Fibroblast of upper back skin (primary cell): ENCODE results near the gene EMC9.
"Not testable (repeated sequence)": the region's sequence is repeated elsewhere in the genome, so short reads cannot be mapped to it uniquely, and the experiment has no call there.

Experiments
- DNase-seq: peaks from one replicate; pipeline ENCODE4 v3.0.0-alpha.2; 2013

Gene EMC9

DNA sequence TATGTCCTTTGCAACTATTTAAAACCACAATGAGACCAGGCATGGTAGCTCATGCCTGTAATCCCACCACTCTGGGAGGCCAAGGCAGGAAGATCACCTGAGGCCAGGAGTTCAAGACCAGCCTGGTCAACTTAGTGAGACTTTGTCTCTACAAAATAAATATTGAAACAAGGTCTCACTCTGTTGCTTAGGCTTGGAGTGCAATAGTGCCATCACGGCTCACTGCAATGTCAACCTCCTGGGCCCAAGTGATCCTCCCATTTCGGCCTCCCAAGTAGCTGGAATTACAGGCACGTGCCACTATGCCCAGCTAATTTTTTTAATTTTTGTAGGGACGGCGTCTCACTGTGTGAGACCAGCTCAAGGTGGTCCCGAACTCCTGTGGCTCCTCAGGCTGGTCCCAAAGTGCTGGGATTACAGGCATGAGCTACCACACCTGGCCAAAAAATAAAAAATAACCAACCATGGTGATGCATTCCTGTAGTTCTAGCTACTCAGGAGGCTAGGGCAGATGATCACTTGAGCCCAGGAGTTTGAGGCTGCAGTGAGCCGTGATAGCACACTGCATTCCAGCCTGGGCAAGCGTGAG is 11.9 kb downstream of the EMC9 start:
- DNase-seq = no peak

DNA sequence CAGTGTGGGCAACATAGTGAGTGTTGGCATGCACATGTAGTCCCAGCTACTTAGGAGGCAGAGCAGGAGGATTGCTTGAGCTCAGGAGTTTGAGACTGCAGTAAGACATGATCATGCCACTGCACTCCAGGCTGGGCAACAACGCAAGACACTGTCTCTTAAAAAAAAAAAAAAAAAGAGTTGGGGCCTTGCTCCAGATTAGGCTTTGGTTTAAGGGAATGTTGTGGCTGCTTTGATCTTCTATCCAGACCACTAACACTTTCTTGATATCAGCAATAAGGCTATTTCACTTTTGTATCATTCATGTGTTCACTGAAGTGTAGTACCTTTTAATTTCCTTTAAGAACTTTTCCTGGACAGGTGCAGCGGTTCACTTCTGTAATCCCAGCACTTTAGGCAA is 13.7 kb downstream of the EMC9 start:
- no peak for DNase-seq

DNA sequence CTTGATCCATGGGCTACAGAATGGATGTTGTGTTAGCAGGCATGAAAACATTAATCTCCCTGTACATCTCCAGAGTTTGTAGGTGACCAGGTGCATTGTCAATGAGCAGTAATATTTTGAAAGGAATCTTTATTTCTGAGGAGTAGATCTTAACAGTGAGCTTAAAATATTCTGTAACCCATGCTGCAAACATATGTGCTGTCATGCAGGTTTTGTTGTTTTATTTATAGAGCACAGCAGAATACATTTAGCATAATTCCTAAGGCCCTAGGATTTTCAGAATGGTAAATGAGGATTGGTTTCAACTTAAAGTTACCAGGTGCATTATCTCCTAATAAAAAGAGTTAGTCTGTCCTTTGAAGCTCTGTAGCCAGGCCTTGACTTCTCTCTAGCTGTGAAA is 14.5 kb downstream of the EMC9 start:
- no peak for DNase-seq

DNA sequence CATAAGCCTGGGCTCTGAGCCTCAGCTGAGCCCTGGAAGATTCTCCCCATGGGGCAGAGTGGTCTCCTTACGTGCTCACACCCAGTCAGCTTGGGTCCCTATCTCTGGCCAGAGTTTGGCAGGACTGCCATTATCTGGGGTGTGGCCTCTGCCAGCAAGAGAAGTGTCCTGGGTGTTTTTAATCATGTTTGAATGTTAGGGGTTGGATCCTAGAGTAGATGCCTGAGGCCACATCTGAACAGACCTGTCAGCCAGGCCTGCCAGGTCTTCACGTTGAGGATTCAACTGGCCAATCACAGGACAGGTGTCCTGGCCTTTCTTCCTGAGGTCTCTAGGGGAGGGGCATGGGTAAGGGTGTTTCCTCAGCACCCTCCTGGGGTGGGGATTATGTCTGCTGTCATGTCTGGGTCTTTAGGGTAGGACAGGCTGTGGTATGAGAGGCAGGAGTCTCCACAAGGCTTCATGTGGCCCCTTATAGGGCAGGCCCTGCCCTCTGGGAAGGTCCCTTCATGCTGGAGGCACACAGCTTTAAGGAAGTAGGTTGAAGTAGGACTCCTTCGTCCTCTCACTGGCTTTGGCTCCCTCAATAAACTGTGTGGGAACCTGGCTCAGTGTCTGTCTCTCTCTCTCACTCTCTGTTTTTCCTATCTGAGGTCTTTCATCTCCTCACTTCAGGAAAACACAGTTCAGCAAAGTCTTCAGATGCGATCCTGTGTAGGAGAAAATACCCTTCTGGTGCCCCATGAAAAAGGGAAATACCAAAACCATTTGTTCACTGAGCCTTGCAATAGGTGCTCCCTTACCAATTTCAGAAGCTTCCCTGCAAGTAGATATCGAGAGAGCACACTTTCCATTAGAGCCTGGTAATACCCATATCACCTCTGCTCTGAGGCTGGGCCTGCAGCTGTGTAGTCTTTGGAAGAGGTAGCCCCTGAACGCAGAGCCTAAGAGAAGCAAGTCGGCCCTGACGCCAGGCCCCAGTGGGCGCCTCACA is 17.7 kb downstream of the EMC9 start:
- no peak for DNase-seq

DNA sequence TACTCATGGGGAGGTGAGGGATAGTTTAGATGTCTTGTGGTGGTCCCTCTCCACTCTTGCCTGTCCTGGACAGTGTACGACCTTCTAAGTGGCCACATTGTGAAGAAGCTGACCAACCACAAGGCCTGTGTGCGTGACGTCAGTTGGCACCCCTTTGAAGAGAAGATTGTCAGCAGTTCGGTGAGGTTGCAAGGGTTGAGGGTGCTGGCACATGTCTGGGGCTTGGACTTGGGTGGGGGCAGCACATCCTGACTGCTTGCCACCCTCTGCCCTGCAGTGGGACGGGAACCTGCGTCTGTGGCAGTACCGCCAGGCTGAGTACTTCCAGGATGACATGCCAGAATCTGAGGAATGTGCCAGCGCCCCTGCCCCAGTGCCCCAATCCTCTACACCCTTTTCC is 18.5 kb downstream of the EMC9 start:
- DNase-seq = no peak

DNA sequence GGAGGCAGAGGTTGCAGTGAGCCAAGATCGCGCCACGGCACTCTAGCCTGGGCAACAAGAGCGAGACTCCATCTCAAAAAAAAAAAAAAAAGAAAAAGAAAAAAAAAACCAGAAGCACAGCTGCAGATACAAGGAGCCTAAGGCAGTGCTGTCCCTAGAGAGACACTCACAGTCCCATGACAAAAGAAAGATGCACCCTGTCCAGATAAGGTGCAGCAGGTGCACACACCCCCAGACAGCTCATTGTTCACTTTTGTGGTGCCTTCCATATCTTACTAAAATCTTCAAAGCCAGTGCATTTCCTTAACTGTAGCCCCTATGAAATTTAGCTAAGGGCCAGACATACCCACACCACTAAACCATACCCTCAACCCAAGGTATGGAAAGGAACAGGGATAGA is 19.0 kb downstream of the EMC9 start:
- no peak for DNase-seq

GRCh38 chr14:24121210-24121609 is 20.2 kb downstream of the EMC9 start:
- DNase-seq = no peak

- no peak for DNase-seq
Measured at GRCh38 chr14:24119691-24120090, 21.7 kb downstream of the EMC9 start.

DNA sequence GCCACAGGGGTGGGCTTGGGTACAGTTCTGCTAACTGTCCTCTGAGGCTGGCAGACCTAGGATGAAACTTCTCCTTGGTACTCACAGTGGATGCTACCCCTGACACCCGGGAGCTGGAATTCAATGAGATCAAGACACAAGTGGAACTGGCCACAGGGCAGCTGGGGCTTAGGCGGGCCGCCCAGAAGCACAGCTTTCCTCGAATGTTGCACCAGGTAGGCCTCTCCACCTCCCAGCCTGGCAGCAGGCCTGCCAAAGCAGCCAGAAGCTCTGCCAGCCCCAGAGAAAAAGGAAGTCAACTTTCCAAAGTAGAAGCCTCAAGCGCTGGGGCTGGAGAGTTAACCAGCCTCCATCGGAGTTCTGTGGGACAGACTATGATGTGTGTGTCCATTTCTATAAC is 24.2 kb downstream of the EMC9 start:
- DNase-seq = no peak

DNA sequence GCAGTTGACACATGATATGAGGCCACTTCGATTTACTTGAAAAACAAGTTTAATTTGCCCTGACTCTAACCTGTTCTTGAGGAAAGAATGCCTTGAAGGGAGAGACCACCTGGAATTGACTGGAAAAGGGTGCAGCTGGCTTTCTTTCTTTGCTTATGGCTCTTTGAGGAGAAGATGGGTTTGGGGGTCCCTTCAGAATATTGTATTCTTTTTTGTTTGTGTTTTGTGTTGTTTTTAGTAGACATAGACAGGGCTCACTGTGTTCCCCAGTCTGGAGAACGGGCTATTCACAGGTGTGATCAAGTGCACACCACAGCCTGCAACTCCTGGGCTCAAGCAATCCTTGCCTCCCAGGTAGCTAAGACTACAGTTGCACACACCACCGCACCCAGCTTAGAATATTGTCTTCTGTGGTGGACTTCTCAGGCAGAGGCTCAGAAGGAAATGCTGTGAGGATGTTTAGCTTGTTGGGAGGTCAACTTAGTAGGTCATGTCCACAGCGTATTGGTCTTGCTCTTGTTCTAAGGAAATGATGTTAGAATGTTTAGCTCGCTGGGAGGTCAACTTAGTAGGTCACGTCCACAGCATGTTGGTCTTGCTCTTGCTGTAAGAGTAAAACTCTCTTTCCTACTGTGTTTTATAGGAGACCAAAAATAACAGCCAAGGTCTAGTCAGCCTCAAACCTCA is 25.1 kb downstream of the EMC9 start:
- no peak for DNase-seq

DNA sequence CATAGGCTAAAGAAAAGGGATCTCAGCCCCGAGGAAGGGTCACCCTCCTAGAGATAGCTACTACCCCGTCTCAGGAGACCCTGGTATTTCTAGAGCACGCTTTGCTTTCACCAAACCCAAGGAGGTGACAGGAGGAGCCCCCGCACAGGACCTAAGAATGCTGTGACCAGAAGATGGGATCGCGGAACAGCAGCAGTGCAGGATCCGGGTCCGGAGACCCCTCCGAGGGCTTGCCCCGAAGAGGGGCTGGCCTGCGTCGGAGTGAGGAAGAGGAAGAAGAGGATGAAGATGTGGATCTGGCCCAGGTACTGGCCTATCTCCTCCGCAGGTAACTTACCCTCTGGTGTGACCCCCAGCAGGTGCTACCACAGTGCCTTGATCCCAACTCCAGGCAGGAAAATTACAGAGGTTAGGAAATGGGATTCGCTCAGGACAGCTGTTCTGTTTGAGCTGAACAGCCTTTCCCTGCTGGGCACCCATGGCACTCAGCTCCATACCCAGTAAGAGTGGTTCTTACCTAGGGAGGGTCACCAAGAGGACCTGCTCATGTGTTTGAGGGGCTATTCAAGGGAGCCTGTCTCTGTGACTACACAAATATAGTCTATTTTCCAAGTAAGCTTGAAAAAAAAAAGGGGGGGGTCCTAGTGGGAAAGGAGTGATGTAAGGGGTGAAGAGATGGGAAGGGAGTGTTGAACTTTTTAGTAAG is 25.8 kb downstream of the EMC9 start:
- no peak for DNase-seq

- DNase-seq = peak; percentile 100
Measured at GRCh38 chr14:24114532-24115421, 26.6 kb downstream of the EMC9 start, which contains the start of the genes DCAF11 and NRL. TSS of gene DCAF11 (plus strand) at chr14:24114777. CDS start at chr14:24115595, 818 bp downstream. TSS of gene NRL (minus strand) at chr14:24114949. CDS start at chr14:24082848, 32,101 bp downstream.

GRCh38 chr14:24113801-24114531 is 27.4 kb downstream of the EMC9 start:
- peak; percentile 85 for DNase-seq

- no peak for DNase-seq
Measured at GRCh38 chr14:24113379-24113800, 28.0 kb downstream of the EMC9 start.

DNA sequence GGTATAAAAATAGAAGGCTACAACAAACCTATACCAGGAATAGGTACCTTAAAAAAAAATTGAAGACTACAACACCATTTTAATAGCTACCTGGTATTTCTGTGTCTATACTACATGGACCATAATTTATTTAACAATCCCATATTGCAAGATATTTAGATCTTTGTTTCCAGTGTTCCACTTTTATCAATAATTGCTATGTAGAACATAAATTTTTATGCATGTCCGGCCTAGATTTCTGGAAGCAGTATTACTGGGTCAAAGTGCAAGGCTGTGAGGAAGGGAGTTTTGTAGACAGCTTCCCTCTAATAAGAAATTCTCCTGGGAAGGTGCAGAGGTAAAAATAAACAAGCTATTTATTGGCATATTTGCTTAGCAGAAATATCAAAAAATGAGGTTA is 30.9 kb downstream of the EMC9 start:
- DNase-seq = no peak

DNA sequence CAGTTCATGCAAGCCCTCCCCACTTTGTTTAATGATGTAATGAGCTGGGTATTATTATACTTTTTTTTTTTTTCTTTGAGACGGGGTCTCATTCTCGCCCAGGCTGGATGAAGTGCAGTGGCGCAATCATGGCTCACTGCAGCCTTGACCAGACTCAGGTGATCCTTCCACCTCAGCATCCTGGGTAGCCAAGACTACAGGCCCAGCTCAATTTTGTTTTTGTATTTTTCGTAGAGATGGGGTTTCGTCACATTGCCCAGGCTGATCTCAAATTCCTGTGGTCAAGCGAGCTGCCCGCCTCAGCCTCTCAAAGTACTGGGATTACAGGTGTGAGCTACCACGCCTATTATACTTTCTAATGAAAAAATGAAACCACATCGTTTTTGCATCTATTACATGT is 31.3 kb downstream of the EMC9 start:
- no peak for DNase-seq

DNA sequence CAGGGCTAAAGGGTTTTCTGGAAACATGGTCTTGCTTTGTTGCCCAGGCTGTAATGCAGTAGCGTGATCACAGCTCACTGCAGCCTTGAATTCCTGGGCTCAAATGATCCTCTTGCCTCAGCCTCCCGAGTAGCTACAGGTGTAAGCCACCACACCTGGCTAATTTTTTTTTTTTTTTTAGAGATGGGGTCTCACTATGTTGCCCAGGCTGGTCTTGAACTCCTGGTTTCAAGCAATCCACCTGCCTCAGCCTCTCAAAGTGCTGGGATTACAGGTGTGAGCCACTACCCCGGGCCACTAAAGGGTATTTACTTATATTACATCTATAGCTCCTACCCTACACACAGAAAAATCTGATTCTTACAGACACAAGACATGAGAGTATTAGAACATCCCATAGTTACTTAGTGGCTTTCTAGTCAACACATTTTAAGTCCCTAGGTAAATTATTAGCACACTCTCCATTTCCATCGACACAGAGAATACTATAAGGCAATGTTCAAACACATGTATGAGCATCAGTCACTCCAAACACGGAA is 33.0 kb downstream of the EMC9 start:
- DNase-seq = no peak

DNA sequence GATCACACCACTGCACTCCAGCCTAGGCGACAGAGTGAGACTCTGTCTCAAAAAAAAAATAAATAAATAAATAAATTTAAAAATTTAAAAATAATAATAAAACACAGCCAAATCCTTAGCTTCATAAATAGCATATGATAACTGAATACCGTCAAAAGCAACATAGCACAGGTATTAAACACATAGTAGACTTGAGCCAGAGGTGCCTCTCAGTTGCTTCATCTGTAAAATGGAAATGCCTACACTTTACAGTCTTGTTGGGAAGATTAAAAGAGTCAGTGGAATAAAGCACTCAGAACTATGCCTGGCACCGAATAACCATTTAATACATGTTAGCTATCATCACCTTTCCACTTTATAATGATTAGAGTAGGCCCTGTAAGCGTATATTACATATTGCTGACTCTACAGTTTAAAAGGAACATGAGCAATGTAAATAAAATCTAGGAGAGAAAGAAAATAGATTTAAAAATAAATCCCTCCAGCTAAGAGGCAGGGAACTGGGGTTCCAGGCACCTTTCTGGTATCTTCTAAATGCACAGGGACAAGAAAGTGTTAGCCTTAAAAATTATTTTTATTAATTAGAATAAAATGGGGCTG is 34.6 kb downstream of the EMC9 start:
- DNase-seq = no peak

- not testable (repeated sequence) for DNase-seq
Measured at GRCh38 chr14:24105609-24106239, 35.7 kb downstream of the EMC9 start.

- no peak for DNase-seq
Measured at GRCh38 chr14:24103451-24103850, 37.9 kb downstream of the EMC9 start.
